ENCODE data around the gene SEMA3E.

Gene SEMA3E

DNA sequence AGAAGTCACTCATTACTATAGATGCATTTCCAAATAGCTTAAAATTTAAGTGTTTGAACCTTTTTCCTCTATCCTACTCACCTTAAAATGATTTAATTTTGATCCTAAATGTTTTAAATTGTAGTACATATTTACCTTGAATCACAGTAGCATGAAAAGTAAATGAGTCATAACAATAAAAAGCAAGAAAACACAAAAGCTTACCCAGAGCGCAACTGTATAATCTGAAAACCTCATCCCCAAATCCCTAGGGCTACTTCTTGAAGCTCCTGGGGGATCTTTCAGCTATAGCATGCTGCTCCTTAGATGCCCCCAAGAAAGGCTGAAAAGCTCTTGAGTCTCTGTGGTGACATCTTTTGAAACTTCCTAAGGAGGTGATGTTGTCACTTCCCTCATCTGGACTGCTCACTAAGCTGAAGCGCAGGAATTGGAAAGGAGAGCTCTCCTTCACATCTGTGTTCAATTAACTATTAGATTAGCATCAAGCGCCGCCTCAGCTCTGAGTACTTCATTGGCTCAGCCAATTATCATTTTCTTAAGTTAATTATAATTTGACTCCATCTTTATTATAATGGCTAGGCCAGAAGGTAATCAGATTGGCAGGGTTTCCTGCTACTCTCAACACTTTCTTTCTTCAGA, 60.2 kb downstream of the SEMA3E start:
- Histone ChIP-seq H3K4me1 (ENCODE audit: insufficient read depth, insufficient read length) (no peaks in the 10 kb centered on the region), H3K36me3 (ENCODE audit: insufficient read depth, insufficient read length, low read length) (no peaks in the 10 kb centered on the region), H3K9me3 (ENCODE audit: insufficient read depth, low read length) (no peaks in the 10 kb centered on the region), H3K4me3 (ENCODE audit: insufficient read length, low read depth) (no peak overlapping the region), H3K27me3 (ENCODE audit: insufficient read depth, insufficient read length) (no peaks in the 10 kb centered on the region), H3K9ac (ENCODE audit: insufficient read length, low read depth) (no peak overlapping the region)
- DNase-seq (ENCODE audit: low read depth, low spot score): no peak
- TF ChIP-seq SUZ12 (IDR thresholded peaks at IDR 0.05; ENCODE audit: extremely low read depth, insufficient read depth, insufficient read length) (no peak), YY1 (IDR thresholded peaks at IDR 0.05; ENCODE audit: insufficient read depth, insufficient read length) (no peak), ZNF274 (IDR thresholded peaks at IDR 0.05; ENCODE audit: low read depth, low read length) (no peak)

DNA sequence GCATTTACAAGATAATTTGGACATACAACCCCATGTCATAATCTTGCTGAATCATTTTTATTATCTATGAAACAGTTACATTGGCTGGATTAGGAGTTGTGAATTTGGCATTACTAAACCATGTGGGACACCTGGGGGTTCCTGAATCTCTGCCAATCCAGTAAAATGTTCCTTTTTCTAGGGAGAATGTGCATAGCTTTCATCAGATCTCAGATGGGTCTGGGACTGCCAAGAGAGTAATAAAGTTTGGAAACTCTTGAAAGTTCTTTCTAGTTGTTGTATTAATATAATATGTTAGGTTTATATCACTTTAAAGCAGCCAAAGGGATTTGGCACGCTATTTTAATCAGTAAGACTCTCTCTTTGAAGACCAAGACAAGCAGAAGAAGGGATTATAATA, 62.7 kb downstream of the SEMA3E start:
- DNase-seq (ENCODE audit: low read depth, low spot score): no peak
- no peak overlapping the region for H3K4me3 ChIP-seq (ENCODE audit: insufficient read length, low read depth)
- no peaks in the 10 kb centered on the region for H3K36me3 ChIP-seq (ENCODE audit: insufficient read depth, insufficient read length, low read length)
- H3K27me3 ChIP-seq (ENCODE audit: insufficient read depth, insufficient read length): no peaks in the 10 kb centered on the region
- H3K9me3 ChIP-seq (ENCODE audit: insufficient read depth, low read length): no peaks in the 10 kb centered on the region
- no peaks in the 10 kb centered on the region for H3K4me1 ChIP-seq (ENCODE audit: insufficient read depth, insufficient read length)
- TF ChIP-seq ZNF274 (IDR thresholded peaks at IDR 0.05; ENCODE audit: low read depth, low read length): no peak
- no peak for TF ChIP-seq SUZ12 (IDR thresholded peaks at IDR 0.05; ENCODE audit: extremely low read depth, insufficient read depth, insufficient read length)
- TF ChIP-seq YY1 (IDR thresholded peaks at IDR 0.05; ENCODE audit: insufficient read depth, insufficient read length): no peak
- H3K9ac ChIP-seq (ENCODE audit: insufficient read length, low read depth): no peak overlapping the region

- Histone ChIP-seq H3K9ac (ENCODE audit: insufficient read length, low read depth) (no peak overlapping the region), H3K9me3 (ENCODE audit: insufficient read depth, low read length) (no peaks in the 10 kb centered on the region), H3K27me3 (ENCODE audit: insufficient read depth, insufficient read length) (no peaks in the 10 kb centered on the region), H3K4me1 (ENCODE audit: insufficient read depth, insufficient read length) (no peaks in the 10 kb centered on the region), H3K4me3 (ENCODE audit: insufficient read length, low read depth) (no peak overlapping the region), H3K36me3 (ENCODE audit: insufficient read depth, insufficient read length, low read length) (no peaks in the 10 kb centered on the region)
- no peak for DNase-seq (ENCODE audit: low read depth, low spot score)
- no peak for TF ChIP-seq SUZ12 (IDR thresholded peaks at IDR 0.05; ENCODE audit: extremely low read depth, insufficient read depth, insufficient read length)
These were observed 67.1 kb downstream of the SEMA3E start for GRCh38 chr7:83581667-83582435.

DNA sequence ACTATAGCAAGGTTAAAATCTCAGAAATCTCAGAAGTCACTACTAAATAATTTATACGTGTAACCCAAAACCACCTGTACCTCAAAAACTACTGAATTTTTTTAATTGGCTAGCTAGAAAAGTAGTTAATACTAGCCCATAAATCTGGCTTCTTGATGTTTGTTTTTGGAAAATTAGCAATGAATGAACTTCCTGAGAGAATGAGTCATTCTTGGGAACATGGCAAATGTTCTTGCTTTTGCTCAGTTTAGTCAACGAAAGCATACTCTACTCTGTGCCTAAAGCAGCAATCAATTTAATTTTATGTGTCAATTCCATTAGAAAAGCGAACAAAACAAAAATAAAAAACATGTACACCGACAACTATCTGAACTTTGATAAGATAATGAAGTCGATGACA, 69.2 kb downstream of the SEMA3E start:
- no peak for TF ChIP-seq YY1 (IDR thresholded peaks at IDR 0.05; ENCODE audit: insufficient read depth, insufficient read length)
- no peak for TF ChIP-seq SUZ12 (IDR thresholded peaks at IDR 0.05; ENCODE audit: extremely low read depth, insufficient read depth, insufficient read length)
- no peak for TF ChIP-seq ZNF274 (IDR thresholded peaks at IDR 0.05; ENCODE audit: low read depth, low read length)
- no peaks in the 10 kb centered on the region for H3K27me3 ChIP-seq (ENCODE audit: insufficient read depth, insufficient read length)
- no peaks in the 10 kb centered on the region for H3K36me3 ChIP-seq (ENCODE audit: insufficient read depth, insufficient read length, low read length)
- no peaks in the 10 kb centered on the region for H3K9me3 ChIP-seq (ENCODE audit: insufficient read depth, low read length)
- H3K4me1 ChIP-seq (ENCODE audit: insufficient read depth, insufficient read length): no peaks in the 10 kb centered on the region
- no peak for DNase-seq (ENCODE audit: low read depth, low spot score)
- H3K9ac ChIP-seq (ENCODE audit: insufficient read length, low read depth): no peak overlapping the region
- H3K4me3 ChIP-seq (ENCODE audit: insufficient read length, low read depth): no peak overlapping the region

GRCh38 chr7:83575436-83575835, 73.5 kb downstream of the SEMA3E start:
- TF ChIP-seq YY1 (IDR thresholded peaks at IDR 0.05; ENCODE audit: insufficient read depth, insufficient read length) (no peak), SUZ12 (IDR thresholded peaks at IDR 0.05; ENCODE audit: extremely low read depth, insufficient read depth, insufficient read length) (no peak), ZNF274 (IDR thresholded peaks at IDR 0.05; ENCODE audit: low read depth, low read length) (no peak)
- no peaks in the 10 kb centered on the region for H3K36me3 ChIP-seq (ENCODE audit: insufficient read depth, insufficient read length, low read length)

DNA sequence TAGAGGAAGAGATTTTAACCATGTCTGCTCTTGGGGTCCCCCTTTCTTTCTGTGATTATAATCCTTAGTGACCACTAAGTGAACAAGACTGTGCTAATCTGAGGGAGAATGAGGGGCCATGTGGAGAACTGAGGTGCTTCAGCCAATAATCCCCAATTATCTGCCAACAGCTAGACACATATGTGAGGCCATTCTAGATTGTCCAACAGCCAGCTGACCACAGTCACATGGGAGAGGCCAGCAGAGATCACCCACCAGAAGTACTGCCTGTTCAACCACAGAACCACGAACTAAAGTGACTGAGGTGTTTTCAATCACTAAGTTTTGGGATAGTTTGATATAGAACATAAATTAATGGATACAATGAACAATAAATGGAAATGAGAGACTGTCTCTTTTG, 74.3 kb downstream of the SEMA3E start:
- H3K4me1 ChIP-seq (ENCODE audit: insufficient read depth, insufficient read length): no peaks in the 10 kb centered on the region

More at GRCh38 chr7:83575436-83575835, 73.5 kb downstream of the SEMA3E start:
- H3K4me3 ChIP-seq (ENCODE audit: insufficient read length, low read depth): no peak overlapping the region
- DNase-seq (ENCODE audit: low read depth, low spot score): no peak
- H3K9ac ChIP-seq (ENCODE audit: insufficient read length, low read depth): no peak overlapping the region
- H3K27me3 ChIP-seq (ENCODE audit: insufficient read depth, insufficient read length): no peaks in the 10 kb centered on the region
- H3K4me1 ChIP-seq (ENCODE audit: insufficient read depth, insufficient read length): no peaks in the 10 kb centered on the region
- no peaks in the 10 kb centered on the region for H3K9me3 ChIP-seq (ENCODE audit: insufficient read depth, low read length)

GRCh38 chr7:83562960-83563359, 86.0 kb downstream of the SEMA3E start:
- no peaks in the 10 kb centered on the region for H3K9me3 ChIP-seq (ENCODE audit: insufficient read depth, low read length)
- H3K4me3 ChIP-seq (ENCODE audit: insufficient read length, low read depth): no peak overlapping the region
- H3K4me1 ChIP-seq (ENCODE audit: insufficient read depth, insufficient read length): no peaks in the 10 kb centered on the region
- no peak for DNase-seq (ENCODE audit: low read depth, low spot score)
- H3K36me3 ChIP-seq (ENCODE audit: insufficient read depth, insufficient read length, low read length): no peaks in the 10 kb centered on the region
- H3K27me3 ChIP-seq (ENCODE audit: insufficient read depth, insufficient read length): no peaks in the 10 kb centered on the region
- no peak overlapping the region for H3K9ac ChIP-seq (ENCODE audit: insufficient read length, low read depth)
- TF ChIP-seq YY1 (IDR thresholded peaks at IDR 0.05; ENCODE audit: insufficient read depth, insufficient read length) (no peak), SUZ12 (IDR thresholded peaks at IDR 0.05; ENCODE audit: extremely low read depth, insufficient read depth, insufficient read length) (no peak), ZNF274 (IDR thresholded peaks at IDR 0.05; ENCODE audit: low read depth, low read length) (no peak)

More for the DNA sequence above, 74.3 kb downstream of the SEMA3E start:
- H3K4me3 ChIP-seq (ENCODE audit: insufficient read length, low read depth): no peak overlapping the region
- no peaks in the 10 kb centered on the region for H3K36me3 ChIP-seq (ENCODE audit: insufficient read depth, insufficient read length, low read length)
- no peak overlapping the region for H3K9ac ChIP-seq (ENCODE audit: insufficient read length, low read depth)
- DNase-seq (ENCODE audit: low read depth, low spot score): no peak
- no peaks in the 10 kb centered on the region for H3K9me3 ChIP-seq (ENCODE audit: insufficient read depth, low read length)
- H3K27me3 ChIP-seq (ENCODE audit: insufficient read depth, insufficient read length): no peaks in the 10 kb centered on the region
- TF ChIP-seq YY1 (IDR thresholded peaks at IDR 0.05; ENCODE audit: insufficient read depth, insufficient read length) (no peak), SUZ12 (IDR thresholded peaks at IDR 0.05; ENCODE audit: extremely low read depth, insufficient read depth, insufficient read length) (no peak), ZNF274 (IDR thresholded peaks at IDR 0.05; ENCODE audit: low read depth, low read length) (no peak)
